ENCODE data around the gene PTPRT.

- no peak for TF ChIP-seq BHLHE40 (IDR thresholded peaks at IDR 0.05; ENCODE audit: borderline replicate concordance)
- no peak for TF ChIP-seq SUZ12 (IDR thresholded peaks at IDR 0.05)
Measured at GRCh38 chr20:42260184-42260583, 929.5 kb downstream of the PTPRT start.
